K562 (cell line): ENCODE data around the gene SH3BP4. TPM values are rescaled to one million over a fixed set of nuclear protein-coding genes. Genes with fewer than 3 reads are reported as not detected.

Source experiments
- ATAC-seq: fragments of 200-7000 bp; cut with Tn5 transposase; 3 replicates; pipeline ENCODE4 v1.9.1; 2020; ENCODE audit warnings: moderate library complexity
- BruUV-seq: library from RNA; stranded (reverse); fragments of 400-500 nt; replicated peaks from 2 replicates; lab custom pipeline; 2021; lab: Mats Ljungman, UMichigan
- CTCF ChIA-PET: fragments of 300-600 bp; formaldehyde crosslinking; extraction: SDS; loops from one replicate; lab custom pipeline; 2021; ENCODE audit warnings: low intra/inter-chr PET ratio; lab: Yijun Ruan, JAX
- POLR2A ChIA-PET: fragments of 300-600, 350-650 bp; sonication (Branson Sonifier 250); formaldehyde crosslinking; extraction: SDS; loops from one replicate; lab custom pipeline; 2021; ENCODE audit warnings: antibody characterized with exemption, inconsistent platforms; lab: Yijun Ruan, JAX
- DNase-seq, 4 experiments: peaks; one replicate each; pipeline versions ENCODE4 v3.0.0 to v3.0.0-alpha.2; 2011 to 2018; ENCODE audit warnings: low spot score in 3 of 4, mixed read lengths in 3 of 4; ENCODE audit errors: extremely low read depth in 1 of 4
- FAIRE-seq: peaks from 2 replicates; lab custom pipeline; 2011; peaks lifted over from hg19 to GRCh38; lab: Jason Lieb, UNC
- H2AFZ ChIP-seq: 2 replicates; pipeline ENCODE4 v1.6.0; 2011; ENCODE audit warnings: low read depth, low read length, control low read depth, inconsistent platforms
- H3K27ac ChIP-seq: fragments of 200-600 bp; 3 replicates; pipeline ENCODE4 v1.8.0; 2011; ENCODE audit warnings: low read depth, mild to moderate bottlenecking, control low read depth, inconsistent platforms, low read length, moderate library complexity, mixed read lengths; ENCODE audit errors: extremely low read depth
- H3K27me3 ChIP-seq, 2 experiments: fragments of 300-600 bp in 1 of 2; 2 replicates in 1 of 2; 3 replicates in 1 of 2; pipeline versions ENCODE4 v1.6.0 to v1.8.0; 2011; ENCODE audit warnings: inconsistent platforms in 2 of 2, low read length in 2 of 2, mild to moderate bottlenecking in 1 of 2, mixed read lengths in 1 of 2, moderate library complexity in 1 of 2; ENCODE audit not compliant: control insufficient read depth in 2 of 2, insufficient read depth in 2 of 2
- H3K36me3 ChIP-seq: fragments of 300-600 bp; 3 replicates; pipeline ENCODE4 v1.8.0; 2011; ENCODE audit warnings: mild to moderate bottlenecking, low read length, inconsistent platforms; ENCODE audit not compliant: control insufficient read depth, insufficient read depth
- H3K4me1 ChIP-seq, 2 experiments: fragments of 200-600 bp in 1 of 2; replicated peaks in 1 of 2; 2 replicates in 1 of 2; 3 replicates in 1 of 2; pipeline versions ENCODE4 v1.5.1 to v1.8.0; 2011; ENCODE audit warnings: inconsistent platforms in 2 of 2, low read length in 2 of 2, mild to moderate bottlenecking in 1 of 2, mixed read lengths in 1 of 2, moderate library complexity in 1 of 2; ENCODE audit not compliant: control insufficient read depth in 2 of 2, insufficient read depth in 2 of 2
- H3K4me2 ChIP-seq: 2 replicates; pipeline ENCODE4 v1.6.1; 2011; ENCODE audit warnings: low read length, control low read depth, inconsistent platforms, mixed read lengths; ENCODE audit not compliant: insufficient read depth
- H3K4me3 ChIP-seq: fragments of 200-600 bp; sonication (generic), shearing (Covaris generic); 2 replicates; pipeline ENCODE4 v1.5.1; 2016; ENCODE audit warnings: control low read depth, inconsistent platforms
- H3K79me2 ChIP-seq: fragments of 200-600 bp; 3 replicates; pipeline ENCODE4 v1.8.0; 2011; ENCODE audit warnings: low read length, inconsistent platforms; ENCODE audit not compliant: control insufficient read depth, insufficient read depth
- H3K9ac ChIP-seq, 2 experiments: 2 replicates each; pipeline versions ENCODE4 v1.6.0 to v1.6.1; 2011; ENCODE audit warnings: low read depth in 2 of 2, low read length in 2 of 2, control low read depth in 1 of 2, inconsistent platforms in 1 of 2, mild to moderate bottlenecking in 1 of 2, mixed read lengths in 1 of 2; ENCODE audit not compliant: insufficient read depth in 1 of 2
- H3K9me1 ChIP-seq: one replicate; pipeline ENCODE4 v1.6.0; 2011; ENCODE audit warnings: inconsistent platforms, mild to moderate bottlenecking, low read length, moderate library complexity; ENCODE audit not compliant: control insufficient read depth, insufficient read depth
- H3K9me3 ChIP-seq: replicated peaks from 2 replicates; pipeline ENCODE4 v1.5.1; 2011; ENCODE audit warnings: low read depth, low read length, inconsistent platforms; ENCODE audit not compliant: control insufficient read depth, insufficient read depth
- H4K20me1 ChIP-seq: replicated peaks from 2 replicates; pipeline ENCODE4 v1.6.1; 2011; ENCODE audit warnings: low read length, inconsistent platforms, mixed read lengths; ENCODE audit not compliant: control insufficient read depth, insufficient read depth
- CHD2 ChIP-seq: IDR thresholded peaks from 2 replicates; pipeline ENCODE4 v1.6.1; 2011; ENCODE audit warnings: low read depth, low read length
- GATAD2A ChIP-seq: fragments of 450-650 bp; IDR thresholded peaks from 2 replicates; pipeline ENCODE4 v1.6.1; 2017
- HCFC1 ChIP-seq: IDR thresholded peaks from 2 replicates; pipeline ENCODE4 v1.6.1; 2012; ENCODE audit warnings: low read depth, low read length, improper control_type of control experiment
- NCOR1 ChIP-seq: fragments of 450-650 bp; IDR thresholded peaks from 2 replicates; pipeline ENCODE4 v1.6.1; 2016; ENCODE audit warnings: mild to moderate bottlenecking, moderate library complexity
- OTX1 ChIP-seq: fragments of 450-650 bp; formaldehyde crosslinking; IDR thresholded peaks from 2 replicates; pipeline ENCODE4 v1.4.0; 2022; ENCODE audit warnings: mild to moderate bottlenecking
- RBM25 ChIP-seq: fragments of 200-400 bp; formaldehyde crosslinking; IDR thresholded peaks from 2 replicates; pipeline ENCODE4 v1.6.1; 2018; ENCODE audit warnings: low read length, low read depth, moderate library complexity; ENCODE audit not compliant: severe bottlenecking
- TAF15 ChIP-seq: fragments of 200-400 bp; formaldehyde crosslinking; IDR thresholded peaks from 2 replicates; pipeline ENCODE4 v1.6.1; 2017; ENCODE audit warnings: mild to moderate bottlenecking, low read depth, low read length, moderate library complexity
- ZBTB5 ChIP-seq: fragments of 450-650 bp; IDR thresholded peaks from 2 replicates; pipeline ENCODE4 v1.6.1; 2017; ENCODE audit warnings: antibody characterized with exemption
- ZNF592 ChIP-seq: fragments of 450-650 bp; IDR thresholded peaks from 2 replicates; pipeline ENCODE4 v1.6.1; 2017; ENCODE audit warnings: antibody characterized with exemption, mild to moderate bottlenecking
- ZNF77 ChIP-seq: fragments of 250-450 bp; sonication (Bioruptor Pico); IDR thresholded peaks from 2 replicates; pipeline ENCODE4 v1.5.0; 2020
- WGBS: fragments of 100-300 bp; shearing (Covaris generic); methylation state at CpG from one replicate; pipeline ENCODE4 v1.1.6; 2016; ENCODE audit warnings: low coverage, mixed read lengths; ENCODE audit not compliant: insufficient coverage; ENCODE audit errors: missing lambda C conversion rate; 5-methylcytosine and 5-hydroxymethylcytosine counted together
- in situ Hi-C: fragments of 300-500 bp; cut with MboI; formaldehyde crosslinking; loops from 4 replicates; pipeline ENCODE4 v1.15.0; 2018; ENCODE audit warnings: inconsistent platforms, mixed read lengths
- intact Hi-C: fragments of 100-400 bp; cut with micrococcal nuclease; formaldehyde crosslinking; loops from 2 replicates; pipeline ENCODE4 v1.14.2; 2022
- polyA plus RNA-seq, 8 experiments: library from polyadenylated mRNA; depleted of rRNA in 4 of 8; stranded (reverse) in 5 of 8; unstranded in 3 of 8; fragments of >200 nt; fragmentation: Nextera tagmentation in 2 of 8; fragmentation: Illumina TruSeq in 1 of 8; extraction: Ambion mirVana in 2 of 8; extraction: Trizol in 1 of 8; gene quantifications; 2 replicates each; pipeline versions ENCODE4 v1.2.1 to v1.2.3, GENCODE V29; 2011 to 2014; ENCODE audit warnings: inconsistent platforms in 1 of 8, missing spikeins in 1 of 8
- total RNA-seq, 7 experiments: library from RNA; depleted of rRNA in 6 of 7; stranded (reverse); fragments of >200 nt in 6 of 7; fragmentation: Illumina TruSeq in 2 of 7; extraction: Trizol in 2 of 7; gene quantifications; 2 replicates each; pipeline versions ENCODE4 v1.2.1 to v1.2.3, GENCODE V29; 2011 to 2021; ENCODE audit warnings: low replicate concordance in 1 of 7

Gene SH3BP4
- total and polyA plus RNA-seq, 9 of the 15 experiments (the other 6 are each of a cell fraction or from before 2014, with no cell fraction given), result 0.03 to 0.28 (median 0.27) TPM; not detected in 6

- TF ChIP-seq HCFC1 (no peak), TAF15 (no peak)
Measured at GRCh38 chr2:235034265-235035118, 82.7 kb downstream of the SH3BP4 start (continued).

GRCh38 chr2:235037604-235038166 lies 85.9 kb downstream of the SH3BP4 start:
- CTCF ChIA-PET, result no interaction called here
- DNase-seq (no peak), FAIRE-seq (no peak), ATAC-seq (no peak)
- H3K4me3 ChIP-seq, result no peak overlapping the region
- TF ChIP-seq NCOR1 (no peak), ZNF592 (no peak), ZBTB5 (no peak), ZNF77 (CRISPR knock-in tag) (no peak), OTX1 (CRISPR knock-in tag) (no peak), CHD2 (no peak), RBM25 (no peak), GATAD2A (no peak)
- no peak overlapping the region for H2AFZ ChIP-seq
- BruUV-seq, result no TSS peak
- intact Hi-C loops (no loop called here), in situ Hi-C loops (no loop called here)
- H3K9me1 ChIP-seq, result no peaks in the 10 kb centered on the region
- no peak overlapping the region for H3K27ac ChIP-seq
- H3K9me3 ChIP-seq, result no peaks in the 10 kb centered on the region
- no peaks in the 10 kb centered on the region for H3K4me1 ChIP-seq
- WGBS, result 0% methylated on average over 6 of the region's 8 CpGs
- no peak overlapping the region for H3K9ac ChIP-seq
- H4K20me1 ChIP-seq, result no peaks in the 10 kb centered on the region
- no peaks in the 10 kb centered on the region for H3K36me3 ChIP-seq
- H3K27me3 ChIP-seq, result peaks cover 8 to 43% of the 10 kb centered on the region in 2 experiments; a peak in 4 of 5 replicates
- POLR2A ChIA-PET, result no interaction called here
- H3K79me2 ChIP-seq, result no peaks in the 10 kb centered on the region
- H3K4me2 ChIP-seq, result no peak overlapping the region
